ENCODE data around the gene PAX5.

PAX5 gene

DNA sequence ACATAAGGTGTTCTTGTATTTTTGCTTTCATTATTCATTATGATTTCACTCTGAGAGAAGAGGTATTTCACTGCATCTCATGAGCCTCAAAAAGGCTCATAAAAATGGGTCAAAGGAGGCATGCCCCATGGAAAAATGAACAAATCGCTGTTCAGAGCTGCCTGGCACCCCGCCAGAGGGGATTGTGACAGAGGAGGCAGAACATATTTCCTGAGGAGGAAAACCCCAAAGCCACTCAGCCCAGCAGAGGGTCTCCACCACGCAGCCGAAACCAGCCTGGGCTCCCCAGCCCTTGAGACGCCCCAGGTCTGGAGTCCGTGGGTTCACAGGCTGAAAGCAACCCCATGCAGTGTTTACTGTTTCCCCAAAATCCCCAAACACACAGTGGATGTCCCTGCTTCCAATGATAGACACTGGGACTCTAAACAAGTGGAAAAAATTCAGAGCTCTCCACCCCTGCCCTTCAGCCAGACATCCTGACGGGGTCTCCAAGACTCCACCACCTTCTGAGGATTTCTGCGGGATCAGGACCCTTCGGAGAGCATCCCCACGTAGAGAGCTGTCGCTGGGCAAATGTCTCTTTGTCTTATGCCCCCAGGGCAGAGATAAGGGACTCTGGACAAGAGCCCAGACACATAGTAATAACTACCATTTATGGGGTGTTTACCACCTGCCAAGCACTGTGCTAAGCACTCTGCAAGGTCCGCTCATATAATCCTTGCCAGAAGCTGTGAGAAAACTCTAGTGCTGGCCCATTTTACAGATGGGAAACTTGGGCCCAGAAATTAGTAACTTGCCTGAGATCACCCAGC is 122.3 kb downstream of the PAX5 start (continued):
- TF ChIP-seq ZBTB20 (tag by site-specific recombination; IDR thresholded peaks at IDR 0.05), result peak; percentile 85
- TF ChIP-seq, protein P1, sequence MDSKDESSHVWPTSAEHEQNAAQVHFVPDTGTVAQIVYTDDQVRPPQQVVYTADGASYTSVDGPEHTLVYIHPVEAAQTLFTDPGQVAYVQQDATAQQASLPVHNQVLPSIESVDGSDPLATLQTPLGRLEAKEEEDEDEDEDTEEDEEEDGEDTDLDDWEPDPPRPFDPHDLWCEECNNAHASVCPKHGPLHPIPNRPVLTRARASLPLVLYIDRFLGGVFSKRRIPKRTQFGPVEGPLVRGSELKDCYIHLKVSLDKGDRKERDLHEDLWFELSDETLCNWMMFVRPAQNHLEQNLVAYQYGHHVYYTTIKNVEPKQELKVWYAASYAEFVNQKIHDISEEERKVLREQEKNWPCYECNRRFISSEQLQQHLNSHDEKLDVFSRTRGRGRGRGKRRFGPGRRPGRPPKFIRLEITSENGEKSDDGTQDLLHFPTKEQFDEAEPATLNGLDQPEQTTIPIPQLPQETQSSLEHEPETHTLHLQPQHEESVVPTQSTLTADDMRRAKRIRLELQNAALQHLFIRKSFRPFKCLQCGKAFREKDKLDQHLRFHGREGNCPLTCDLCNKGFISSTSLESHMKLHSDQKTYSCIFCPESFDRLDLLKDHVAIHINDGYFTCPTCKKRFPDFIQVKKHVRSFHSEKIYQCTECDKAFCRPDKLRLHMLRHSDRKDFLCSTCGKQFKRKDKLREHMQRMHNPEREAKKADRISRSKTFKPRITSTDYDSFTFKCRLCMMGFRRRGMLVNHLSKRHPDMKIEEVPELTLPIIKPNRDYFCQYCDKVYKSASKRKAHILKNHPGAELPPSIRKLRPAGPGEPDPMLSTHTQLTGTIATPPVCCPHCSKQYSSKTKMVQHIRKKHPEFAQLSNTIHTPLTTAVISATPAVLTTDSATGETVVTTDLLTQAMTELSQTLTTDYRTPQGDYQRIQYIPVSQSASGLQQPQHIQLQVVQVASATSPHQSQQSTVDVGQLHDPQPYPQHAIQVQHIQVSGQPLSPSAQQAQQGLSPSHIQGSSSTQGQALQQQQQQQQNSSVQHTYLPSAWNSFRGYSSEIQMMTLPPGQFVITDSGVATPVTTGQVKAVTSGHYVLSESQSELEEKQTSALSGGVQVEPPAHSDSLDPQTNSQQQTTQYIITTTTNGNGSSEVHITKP (tag by site-specific recombination; IDR thresholded peaks at IDR 0.05), result no peak
- TF ChIP-seq GFI1B (tag by site-specific recombination; IDR thresholded peaks at IDR 0.05), result no peak

DNA sequence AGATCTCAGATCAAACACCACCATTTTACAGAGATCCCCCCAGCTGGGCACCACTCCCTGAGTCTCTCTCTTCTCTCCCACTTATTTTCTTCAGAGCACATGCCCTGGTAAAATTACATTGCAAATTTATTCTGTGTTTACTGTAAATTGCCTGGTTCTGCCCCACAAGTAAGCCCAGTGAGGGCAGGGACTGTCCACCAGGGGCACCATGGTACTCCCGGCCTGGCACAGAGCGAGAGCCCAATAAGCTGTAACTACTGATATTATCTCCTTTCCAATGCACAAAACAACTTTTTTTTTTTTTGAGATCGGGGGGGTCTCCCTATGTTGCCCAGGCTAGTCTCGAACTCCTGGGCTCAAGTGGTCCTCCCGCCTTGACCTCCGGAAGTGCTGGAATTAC is 123.0 kb downstream of the PAX5 start:
- Histone ChIP-seq H3K36me3 (ENCODE audit: control insufficient read depth in 2 of 2, insufficient read depth in 1 of 2, low read length in 2 of 2) (no peaks in the 10 kb centered on the region), H3K9me3 (ENCODE audit: control insufficient read depth, insufficient read depth, low read depth, low read length) (no peaks in the 10 kb centered on the region), H3K4me3 (ENCODE audit: low read depth, low read length) (no peak overlapping the region), H3K27ac (ENCODE audit: extremely low read depth, low read depth, low read length) (no peak overlapping the region), H3K4me1 (ENCODE audit: control insufficient read depth, insufficient read depth, low read length) (peaks cover 8% of the 10 kb centered on the region; the same call in 1 of the 2 replicates)
- ChIA-PET CTCF (interaction anchor here (0.6 to 6.8 kb wide), 10 partner anchors 10 to 585 kb away, joined by 3 to 51 read pairs (median 4); no protein-coding TSS in a partner anchor), POLR2A (interaction anchor here (0.7 kb wide), 1 partner anchor 11 kb away, joined by 3 read pairs; no protein-coding TSS in a partner anchor)
- TF ChIP-seq GLIS1 (tag by site-specific recombination; IDR thresholded peaks at IDR 0.05) (peak; percentile 7; the same call in 1 of the 2 replicates), ZNF843 (tag by site-specific recombination; IDR thresholded peaks at IDR 0.05) (no peak), ZBTB7A (tag by site-specific recombination; IDR thresholded peaks at IDR 0.05; ENCODE audit: low read depth) (no peak)
- TF ChIP-seq, protein P2, sequence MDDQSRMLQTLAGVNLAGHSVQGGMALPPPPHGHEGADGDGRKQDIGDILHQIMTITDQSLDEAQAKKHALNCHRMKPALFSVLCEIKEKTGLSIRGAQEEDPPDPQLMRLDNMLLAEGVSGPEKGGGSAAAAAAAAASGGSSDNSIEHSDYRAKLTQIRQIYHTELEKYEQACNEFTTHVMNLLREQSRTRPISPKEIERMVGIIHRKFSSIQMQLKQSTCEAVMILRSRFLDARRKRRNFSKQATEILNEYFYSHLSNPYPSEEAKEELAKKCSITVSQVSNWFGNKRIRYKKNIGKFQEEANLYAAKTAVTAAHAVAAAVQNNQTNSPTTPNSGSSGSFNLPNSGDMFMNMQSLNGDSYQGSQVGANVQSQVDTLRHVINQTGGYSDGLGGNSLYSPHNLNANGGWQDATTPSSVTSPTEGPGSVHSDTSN (CRISPR knock-in tag; IDR thresholded peaks at IDR 0.05), result no peak
- TF ChIP-seq, protein P3, sequence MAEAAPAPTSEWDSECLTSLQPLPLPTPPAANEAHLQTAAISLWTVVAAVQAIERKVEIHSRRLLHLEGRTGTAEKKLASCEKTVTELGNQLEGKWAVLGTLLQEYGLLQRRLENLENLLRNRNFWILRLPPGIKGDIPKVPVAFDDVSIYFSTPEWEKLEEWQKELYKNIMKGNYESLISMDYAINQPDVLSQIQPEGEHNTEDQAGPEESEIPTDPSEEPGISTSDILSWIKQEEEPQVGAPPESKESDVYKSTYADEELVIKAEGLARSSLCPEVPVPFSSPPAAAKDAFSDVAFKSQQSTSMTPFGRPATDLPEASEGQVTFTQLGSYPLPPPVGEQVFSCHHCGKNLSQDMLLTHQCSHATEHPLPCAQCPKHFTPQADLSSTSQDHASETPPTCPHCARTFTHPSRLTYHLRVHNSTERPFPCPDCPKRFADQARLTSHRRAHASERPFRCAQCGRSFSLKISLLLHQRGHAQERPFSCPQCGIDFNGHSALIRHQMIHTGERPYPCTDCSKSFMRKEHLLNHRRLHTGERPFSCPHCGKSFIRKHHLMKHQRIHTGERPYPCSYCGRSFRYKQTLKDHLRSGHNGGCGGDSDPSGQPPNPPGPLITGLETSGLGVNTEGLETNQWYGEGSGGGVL (tag by site-specific recombination; IDR thresholded peaks at IDR 0.05), result no peak

DNA sequence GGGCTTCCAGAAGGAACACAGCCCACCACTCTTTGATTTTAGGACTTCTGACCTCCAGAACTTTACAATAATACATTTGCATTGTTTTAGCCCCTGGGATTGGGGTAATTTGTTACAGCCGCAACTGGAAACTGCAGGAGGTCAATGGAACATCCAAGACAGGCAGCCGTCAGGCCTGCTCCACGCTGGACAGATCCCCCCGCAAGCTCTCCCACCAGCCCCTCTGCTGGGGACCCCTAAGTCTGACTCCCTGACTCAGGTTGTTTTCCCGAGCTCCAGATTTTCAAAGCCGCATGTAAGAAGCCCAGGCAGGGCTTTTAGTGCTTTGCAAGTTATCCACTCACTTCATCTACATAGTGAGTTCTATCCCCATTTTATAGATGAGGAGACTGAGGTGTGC is 127.6 kb downstream of the PAX5 start:
- Histone ChIP-seq H3K4me3 (ENCODE audit: low read depth, low read length) (no peak overlapping the region), H3K9me3 (ENCODE audit: control insufficient read depth, insufficient read depth, low read depth, low read length) (no peaks in the 10 kb centered on the region), H3K4me1 (ENCODE audit: control insufficient read depth, insufficient read depth, low read length) (peaks cover 21% of the 10 kb centered on the region), H3K36me3 (ENCODE audit: control insufficient read depth in 2 of 2, insufficient read depth in 1 of 2, low read length in 2 of 2) (no peaks in the 10 kb centered on the region), H3K27ac (ENCODE audit: extremely low read depth, low read depth, low read length) (no peak overlapping the region)
- ChIA-PET CTCF (interaction anchor here (0.6 to 6.8 kb wide), 7 partner anchors 16 to 459 kb away, joined by 3 to 51 read pairs (median 3); no protein-coding TSS in a partner anchor), POLR2A (no interaction called here)
- TF ChIP-seq, protein P4, sequence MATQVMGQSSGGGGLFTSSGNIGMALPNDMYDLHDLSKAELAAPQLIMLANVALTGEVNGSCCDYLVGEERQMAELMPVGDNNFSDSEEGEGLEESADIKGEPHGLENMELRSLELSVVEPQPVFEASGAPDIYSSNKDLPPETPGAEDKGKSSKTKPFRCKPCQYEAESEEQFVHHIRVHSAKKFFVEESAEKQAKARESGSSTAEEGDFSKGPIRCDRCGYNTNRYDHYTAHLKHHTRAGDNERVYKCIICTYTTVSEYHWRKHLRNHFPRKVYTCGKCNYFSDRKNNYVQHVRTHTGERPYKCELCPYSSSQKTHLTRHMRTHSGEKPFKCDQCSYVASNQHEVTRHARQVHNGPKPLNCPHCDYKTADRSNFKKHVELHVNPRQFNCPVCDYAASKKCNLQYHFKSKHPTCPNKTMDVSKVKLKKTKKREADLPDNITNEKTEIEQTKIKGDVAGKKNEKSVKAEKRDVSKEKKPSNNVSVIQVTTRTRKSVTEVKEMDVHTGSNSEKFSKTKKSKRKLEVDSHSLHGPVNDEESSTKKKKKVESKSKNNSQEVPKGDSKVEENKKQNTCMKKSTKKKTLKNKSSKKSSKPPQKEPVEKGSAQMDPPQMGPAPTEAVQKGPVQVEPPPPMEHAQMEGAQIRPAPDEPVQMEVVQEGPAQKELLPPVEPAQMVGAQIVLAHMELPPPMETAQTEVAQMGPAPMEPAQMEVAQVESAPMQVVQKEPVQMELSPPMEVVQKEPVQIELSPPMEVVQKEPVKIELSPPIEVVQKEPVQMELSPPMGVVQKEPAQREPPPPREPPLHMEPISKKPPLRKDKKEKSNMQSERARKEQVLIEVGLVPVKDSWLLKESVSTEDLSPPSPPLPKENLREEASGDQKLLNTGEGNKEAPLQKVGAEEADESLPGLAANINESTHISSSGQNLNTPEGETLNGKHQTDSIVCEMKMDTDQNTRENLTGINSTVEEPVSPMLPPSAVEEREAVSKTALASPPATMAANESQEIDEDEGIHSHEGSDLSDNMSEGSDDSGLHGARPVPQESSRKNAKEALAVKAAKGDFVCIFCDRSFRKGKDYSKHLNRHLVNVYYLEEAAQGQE (tag by site-specific recombination; IDR thresholded peaks at IDR 0.05), result peak; percentile 47
- no peak for TF ChIP-seq ZIC2 (tag by site-specific recombination; IDR thresholded peaks at IDR 0.05)

Measured in HEK293 (cell line).